H9 (cell line): ENCODE data around the gene SLAMF6. TPM values are rescaled to one million over a fixed set of nuclear protein-coding genes. Genes with fewer than 3 reads are reported as not detected.

Experiments used
- DNase-seq: peaks from one replicate; pipeline ENCODE4 v3.0.0-alpha.2; 2017
- H2AFZ ChIP-seq: one replicate; pipeline ENCODE4 v1.6.1; 2013; ENCODE audit warnings: mild to moderate bottlenecking, low read length, control low read depth, moderate library complexity
- H2AK5ac ChIP-seq: 2 replicates; pipeline ENCODE4 v1.6.1; 2013; ENCODE audit warnings: low read length, control low read depth, mixed read lengths; ENCODE audit not compliant: insufficient read length
- H2BK120ac ChIP-seq: one replicate; pipeline ENCODE4 v1.6.1; 2013; ENCODE audit warnings: low read depth, mild to moderate bottlenecking, low read length, control low read depth, inconsistent platforms; ENCODE audit not compliant: poor library complexity, severe bottlenecking
- H2BK12ac ChIP-seq: 2 replicates; pipeline ENCODE4 v1.6.1; 2013; ENCODE audit warnings: low read length, control low read depth, mixed read lengths, low read depth; ENCODE audit not compliant: insufficient read length
- H2BK15ac ChIP-seq: 2 replicates; pipeline ENCODE4 v1.6.1; 2013; ENCODE audit warnings: low read depth, low read length, control low read depth
- H2BK20ac ChIP-seq: one replicate; pipeline ENCODE4 v1.6.1; 2013; ENCODE audit warnings: low read depth, mild to moderate bottlenecking, low read length, control low read depth, inconsistent platforms; ENCODE audit not compliant: poor library complexity, severe bottlenecking
- H2BK5ac ChIP-seq: 2 replicates; pipeline ENCODE4 v1.6.1; 2013; ENCODE audit warnings: low read length, control low read depth, mixed read lengths; ENCODE audit not compliant: insufficient read length
- H3K14ac ChIP-seq: 2 replicates; pipeline ENCODE4 v1.6.1; 2013; ENCODE audit warnings: low read length, control low read depth; ENCODE audit not compliant: insufficient read depth
- H3K18ac ChIP-seq: 2 replicates; pipeline ENCODE4 v1.6.1; 2013; ENCODE audit warnings: low read depth, mild to moderate bottlenecking, mixed read lengths, low read length, control low read depth; ENCODE audit not compliant: insufficient read length
- H3K23ac ChIP-seq: 2 replicates; pipeline ENCODE4 v1.6.1; 2013; ENCODE audit warnings: low read length, control low read depth, mixed read lengths, low read depth; ENCODE audit not compliant: insufficient read length
- H3K23me2 ChIP-seq: 2 replicates; pipeline ENCODE4 v1.6.1; 2013; ENCODE audit warnings: low read depth, mild to moderate bottlenecking, mixed read lengths, low read length, control low read depth; ENCODE audit not compliant: insufficient read length, poor library complexity, severe bottlenecking
- H3K27ac ChIP-seq: 2 replicates; pipeline ENCODE4 v1.5.1; 2013; ENCODE audit warnings: low read length, control low read depth, mixed read lengths, low read depth; ENCODE audit not compliant: insufficient read length
- H3K27me3 ChIP-seq: 2 replicates; pipeline ENCODE4 v1.6.1; 2013; ENCODE audit warnings: low read length, control low read depth, inconsistent platforms; ENCODE audit not compliant: insufficient read depth
- H3K4ac ChIP-seq: 2 replicates; pipeline ENCODE4 v1.6.1; 2013; ENCODE audit warnings: low read depth, mild to moderate bottlenecking, control low read depth, inconsistent platforms, low read length, moderate library complexity
- H3K4me1 ChIP-seq: 2 replicates; pipeline ENCODE4 v1.6.1; 2013; ENCODE audit warnings: low read length, control low read depth, inconsistent platforms; ENCODE audit not compliant: insufficient read depth
- H3K4me2 ChIP-seq: 2 replicates; pipeline ENCODE4 v1.6.1; 2013; ENCODE audit warnings: low read length, control low read depth, mixed read lengths; ENCODE audit not compliant: insufficient read length, insufficient read depth
- H3K56ac ChIP-seq: 2 replicates; pipeline ENCODE4 v1.6.1; 2013; ENCODE audit warnings: low read depth, mild to moderate bottlenecking, mixed read lengths, low read length, control low read depth; ENCODE audit not compliant: insufficient read length
- H3K79me1 ChIP-seq: 2 replicates; pipeline ENCODE4 v1.6.1; 2013; ENCODE audit warnings: low read depth, mild to moderate bottlenecking, moderate library complexity, low read length, control low read depth, inconsistent platforms; ENCODE audit not compliant: insufficient read depth, poor library complexity, severe bottlenecking
- H3K79me2 ChIP-seq: 2 replicates; pipeline ENCODE4 v1.6.1; 2013; ENCODE audit warnings: low read length, control low read depth, inconsistent platforms; ENCODE audit not compliant: insufficient read depth
- H3K9ac ChIP-seq: 2 replicates; pipeline ENCODE4 v1.6.1; 2013; ENCODE audit warnings: low read length, control low read depth, mixed read lengths; ENCODE audit not compliant: insufficient read length; ENCODE audit errors: extremely low read depth
- H3K9me3 ChIP-seq: one replicate; pipeline ENCODE4 v1.6.1; 2013; ENCODE audit warnings: low read depth, low read length, inconsistent platforms; ENCODE audit not compliant: control insufficient read depth
- H3T11ph ChIP-seq: one replicate; pipeline ENCODE4 v1.6.1; 2013; ENCODE audit warnings: mild to moderate bottlenecking, low read length, control low read depth, inconsistent platforms
- H4K20me1 ChIP-seq: one replicate; pipeline ENCODE4 v1.6.1; 2013; ENCODE audit not compliant: control insufficient read depth, insufficient read length, insufficient read depth
- H4K5ac ChIP-seq: 2 replicates; pipeline ENCODE4 v1.6.1; 2013; ENCODE audit warnings: low read depth, mild to moderate bottlenecking, mixed read lengths, low read length, control low read depth; ENCODE audit not compliant: insufficient read length
- H4K8ac ChIP-seq: replicated peaks from 2 replicates; pipeline ENCODE4 v1.6.1; 2013; ENCODE audit warnings: low read length, control low read depth, mixed read lengths, low read depth; ENCODE audit not compliant: insufficient read length
- H4K91ac ChIP-seq: 2 replicates; pipeline ENCODE4 v1.6.1; 2013; ENCODE audit warnings: low read depth, mild to moderate bottlenecking, moderate library complexity, mixed read lengths, low read length, control low read depth; ENCODE audit not compliant: insufficient read length
- H3K27ac Mint-ChIP-seq, 3 experiments: 2 replicates in 2 of 3; 3 replicates in 1 of 3; pipeline ENCODE4 v1.8.0; 2020 to 2021; ENCODE audit warnings: mixed read lengths in 3 of 3, mild to moderate bottlenecking in 1 of 3, moderate library complexity in 1 of 3
- H3K27me3 Mint-ChIP-seq: 2 replicates; pipeline ENCODE4 v1.8.0; 2021; ENCODE audit warnings: low read depth, mild to moderate bottlenecking, moderate library complexity, mixed read lengths
- H3K36me3 Mint-ChIP-seq, 3 experiments: 2 replicates in 2 of 3; 3 replicates in 1 of 3; pipeline ENCODE4 v1.8.0; 2020 to 2021; ENCODE audit warnings: low read depth in 3 of 3, mixed read lengths in 3 of 3; ENCODE audit not compliant: insufficient read depth in 1 of 3
- H3K4me1 Mint-ChIP-seq, 2 experiments: 2 replicates each; pipeline ENCODE4 v1.8.0; 2020; ENCODE audit warnings: mixed read lengths in 2 of 2
- H3K4me3 Mint-ChIP-seq, 2 experiments: 2 replicates in 1 of 2; 3 replicates in 1 of 2; pipeline ENCODE4 v1.8.0; 2020 to 2021; ENCODE audit warnings: mild to moderate bottlenecking in 2 of 2, mixed read lengths in 2 of 2, moderate library complexity in 1 of 2
- H3K9me3 Mint-ChIP-seq, 2 experiments: 2 replicates in 1 of 2; 3 replicates in 1 of 2; pipeline ENCODE4 v1.8.0; 2020; ENCODE audit warnings: mild to moderate bottlenecking in 2 of 2, mixed read lengths in 2 of 2, moderate library complexity in 1 of 2
- CTCF ChIP-seq: fragments of 200-600 bp; sonication (generic); conservative IDR thresholded peaks from 3 replicates; pipeline ENCODE4 v1.8.0; 2021; ENCODE audit warnings: antibody characterized with exemption, mild to moderate bottlenecking
- WGBS: extraction: QIAGEN DNeasy Blood & Tissue Kit; methylation state at CpG from one replicate; pipeline ENCODE4 v1.1.7; 2013; ENCODE audit warnings: missing lambda C conversion rate, low lambda C conversion rate, mixed read lengths; ENCODE audit not compliant: insufficient read length; ENCODE audit errors: extremely low coverage; 5-methylcytosine and 5-hydroxymethylcytosine counted together
- total RNA-seq: library from RNA; stranded (reverse); gene quantifications from 2 replicates; pipeline ENCODE4 v1.2.1, GENCODE V29; 2021

Gene SLAMF6
- total RNA-seq, 1 experiment from 2014 or later = not detected

- no peak overlapping the region for H3T11ph ChIP-seq
- H2BK20ac ChIP-seq = no peak overlapping the region
- TF ChIP-seq CTCF = no peak
- Mint-ChIP-seq H3K27me3 (peaks cover 3% of the 10 kb centered on the region; the same call in 1 of the 2 replicates), H3K9me3 (no peaks in the 10 kb centered on the region), H3K4me1 (no peaks in the 10 kb centered on the region), H3K4me3 (no peak overlapping the region), H3K27ac (no peak overlapping the region), H3K36me3 (no peaks in the 10 kb centered on the region)
- H4K20me1 ChIP-seq = no peaks in the 10 kb centered on the region
- H3K56ac ChIP-seq = no peak overlapping the region
- no peak overlapping the region for H2BK120ac ChIP-seq
- H4K5ac ChIP-seq = no peak overlapping the region
- no peak overlapping the region for H3K18ac ChIP-seq
- H3K9me3 ChIP-seq = no peaks in the 10 kb centered on the region
- H3K23me2 ChIP-seq = no peaks in the 10 kb centered on the region
- no peak overlapping the region for H4K91ac ChIP-seq
- H2AFZ ChIP-seq = no peak overlapping the region
- no peak overlapping the region for H3K9ac ChIP-seq
- H2BK15ac ChIP-seq = no peak overlapping the region
- no peak overlapping the region for H3K4me2 ChIP-seq
- H2BK5ac ChIP-seq = no peak overlapping the region
- H3K23ac ChIP-seq = no peak overlapping the region
- no peak overlapping the region for H3K14ac ChIP-seq
- WGBS = 100% methylated on average over 1 of the region's 2 CpGs
- no peaks in the 10 kb centered on the region for H3K79me1 ChIP-seq
- no peaks in the 10 kb centered on the region for H3K4me1 ChIP-seq
- DNase-seq = no peak
- H3K27ac ChIP-seq = no peak overlapping the region
- no peaks in the 10 kb centered on the region for H3K27me3 ChIP-seq
- no peak overlapping the region for H2AK5ac ChIP-seq
- H3K79me2 ChIP-seq = no peaks in the 10 kb centered on the region
- H2BK12ac ChIP-seq = no peak overlapping the region
- no peak overlapping the region for H4K8ac ChIP-seq
- H3K4ac ChIP-seq = no peak overlapping the region
Observed at GRCh38 chr1:160569806-160570205, 46.8 kb upstream of the SLAMF6 start.
